CD4-positive, alpha-beta T cell treated with Interleukin-4 for 4 hours (primary cell): ENCODE measurements around the gene ELOVL5.
"Not testable (repeated sequence)": the region's sequence is repeated elsewhere in the genome, so short reads cannot be mapped to it uniquely, and the experiment has no call there.

Source experiments
- DNase-seq: peaks from one replicate; pipeline ENCODE4 v3.0.0-alpha.2; 2020

The ELOVL5 gene

DNA sequence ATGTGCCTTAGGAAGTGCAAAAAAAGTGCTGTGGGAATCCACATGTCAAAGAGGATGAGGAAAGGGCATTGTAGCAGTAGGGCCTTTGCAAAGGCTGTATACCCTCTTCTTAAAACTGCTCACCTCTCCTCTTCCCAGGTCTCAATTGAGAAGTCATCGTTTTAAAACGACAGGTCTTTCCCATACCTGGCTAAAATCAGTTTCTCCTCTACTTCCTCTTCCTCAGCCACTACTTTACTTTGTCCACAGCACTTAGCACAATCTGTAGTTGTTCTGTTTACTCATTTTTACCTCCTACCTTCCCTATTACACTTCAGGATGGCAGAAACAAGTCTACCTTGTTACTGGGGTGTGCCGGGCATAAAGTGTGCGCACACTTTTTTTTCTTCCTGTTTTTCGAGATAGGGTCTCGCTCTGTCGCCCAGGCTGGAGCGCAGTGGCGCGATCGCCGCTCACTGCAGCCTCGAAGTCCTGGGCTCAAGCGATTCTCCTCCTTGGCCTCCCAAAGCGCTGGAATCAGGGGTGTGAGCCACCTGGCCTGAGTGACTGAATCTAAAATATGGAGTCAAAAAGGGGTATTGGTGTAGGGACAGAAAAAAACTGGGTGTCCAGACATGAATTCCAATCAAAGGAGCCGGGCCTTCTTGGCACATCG is 9.8 kb upstream of the ELOVL5 start:
- DNase-seq = no peak

DNA sequence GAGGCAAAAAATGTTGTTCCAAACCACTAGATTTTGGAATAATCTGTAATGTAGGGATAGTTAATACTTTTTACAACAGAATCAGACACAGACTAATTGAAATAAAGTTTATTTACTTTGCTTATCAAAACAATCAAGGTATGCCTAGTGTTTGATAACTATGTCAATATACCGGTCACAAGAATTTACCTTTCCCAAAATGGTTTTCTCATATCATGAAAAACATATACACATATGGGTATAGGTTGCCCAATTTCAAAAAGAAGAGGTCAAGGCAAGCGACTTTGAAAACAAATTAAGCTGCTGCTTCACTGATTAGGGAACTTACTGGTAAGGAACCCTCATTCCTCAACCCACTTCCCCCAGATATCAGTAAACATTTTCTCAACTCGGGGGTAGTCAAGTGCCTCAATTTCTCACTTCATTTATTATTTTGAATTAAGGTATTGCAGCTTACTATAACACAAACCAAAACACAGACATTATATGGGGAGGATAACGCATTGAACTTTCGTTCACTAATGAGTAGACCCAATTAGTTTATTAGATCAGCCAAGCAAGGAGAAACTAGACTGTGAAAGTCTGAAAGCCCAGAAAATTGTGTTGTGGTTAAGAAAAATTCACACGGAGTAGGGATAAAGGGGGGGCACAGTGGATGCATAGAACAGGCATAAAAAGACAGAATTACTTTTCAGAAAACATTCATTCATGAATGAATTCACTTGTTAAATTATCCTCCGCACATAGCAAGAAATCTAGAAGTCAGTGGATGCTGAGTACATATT is 9.0 kb upstream of the ELOVL5 start:
- no peak for DNase-seq

DNA sequence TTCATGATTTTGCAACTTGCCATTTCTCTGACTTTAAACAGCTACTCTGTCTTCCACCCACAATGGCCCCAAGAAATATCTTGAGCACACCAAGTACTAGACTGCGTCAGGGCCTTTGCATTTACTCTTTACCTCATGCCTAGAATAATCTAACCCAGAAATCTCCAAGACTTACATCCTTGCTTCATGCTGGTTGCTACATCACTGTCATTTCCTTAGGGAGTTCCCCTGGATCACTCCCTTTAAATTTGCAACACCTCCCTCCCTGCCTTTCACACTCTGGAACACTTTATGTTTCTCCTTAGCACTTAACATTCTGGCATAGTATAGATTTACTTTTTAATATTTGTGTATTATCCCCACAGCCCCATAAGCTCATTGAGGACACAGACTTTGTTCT is 4.9 kb upstream of the ELOVL5 start:
- DNase-seq = no peak

DNA sequence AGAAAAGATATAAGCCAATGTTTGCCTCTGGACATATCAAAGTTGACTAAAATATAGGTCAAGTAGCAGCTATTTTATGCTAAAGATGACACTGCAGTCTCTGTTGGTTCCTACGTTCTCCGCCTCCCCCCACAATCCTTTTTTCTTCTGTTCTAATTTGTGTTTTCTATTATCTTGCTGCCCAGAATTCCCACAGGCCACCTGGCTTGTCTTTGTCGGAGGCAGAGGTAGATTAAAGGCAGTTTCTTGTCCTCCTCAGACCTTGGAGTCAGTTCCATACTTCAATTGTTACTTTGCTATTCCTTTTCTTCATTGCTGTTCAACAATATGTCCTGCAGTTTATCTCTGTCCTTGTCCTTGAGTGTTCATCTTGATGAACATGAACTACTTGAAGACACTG is 3.6 kb upstream of the ELOVL5 start:
- no peak for DNase-seq

DNA sequence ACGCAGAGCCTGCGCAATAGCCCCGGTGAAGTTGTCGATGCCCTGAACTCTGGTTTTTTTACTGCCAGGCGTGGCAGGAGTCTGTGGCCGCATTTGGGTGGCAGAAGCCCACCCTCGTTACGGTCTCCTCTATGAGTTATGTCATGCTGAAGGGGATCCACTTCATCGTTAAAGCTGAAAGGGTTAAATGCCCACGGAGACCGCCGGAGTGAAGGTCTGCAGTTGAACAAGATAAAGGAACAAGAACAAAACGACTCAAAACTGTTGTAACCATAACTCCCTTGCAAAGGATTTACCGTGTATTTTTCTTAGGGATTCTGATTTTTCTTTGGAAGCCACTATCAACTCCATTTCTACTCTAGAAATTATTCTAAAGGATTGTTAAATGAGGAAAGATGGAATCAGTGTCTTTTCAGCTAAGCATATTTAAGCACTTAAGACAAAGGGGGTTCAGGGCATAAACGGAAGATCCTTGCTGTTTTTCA is 501 bp upstream of the ELOVL5 start:
- DNase-seq = no peak

DNA sequence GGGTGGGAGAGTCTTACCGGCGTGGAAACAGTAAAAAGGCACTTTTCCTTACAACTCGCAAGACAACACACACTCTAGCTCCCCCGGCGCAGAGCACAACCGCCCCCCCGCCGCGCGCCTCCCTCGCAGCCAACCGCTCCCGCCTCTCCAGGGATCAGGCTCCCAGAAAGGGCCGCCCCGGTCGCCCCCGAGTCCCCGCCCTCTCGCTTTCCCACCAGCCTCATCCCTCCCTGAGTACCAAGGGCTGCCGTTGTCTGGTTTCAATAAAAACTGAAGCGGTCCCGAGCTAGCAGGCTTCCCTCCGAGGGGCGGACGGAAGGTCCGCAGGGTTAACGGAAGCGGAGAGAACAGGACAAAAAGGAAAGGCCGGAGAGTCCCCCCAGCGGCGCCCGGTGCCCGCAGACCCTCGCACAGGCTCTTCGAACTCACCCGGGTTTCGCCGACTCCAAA is 804 bp downstream of the ELOVL5 start:
- DNase-seq = peak; percentile 36

DNA sequence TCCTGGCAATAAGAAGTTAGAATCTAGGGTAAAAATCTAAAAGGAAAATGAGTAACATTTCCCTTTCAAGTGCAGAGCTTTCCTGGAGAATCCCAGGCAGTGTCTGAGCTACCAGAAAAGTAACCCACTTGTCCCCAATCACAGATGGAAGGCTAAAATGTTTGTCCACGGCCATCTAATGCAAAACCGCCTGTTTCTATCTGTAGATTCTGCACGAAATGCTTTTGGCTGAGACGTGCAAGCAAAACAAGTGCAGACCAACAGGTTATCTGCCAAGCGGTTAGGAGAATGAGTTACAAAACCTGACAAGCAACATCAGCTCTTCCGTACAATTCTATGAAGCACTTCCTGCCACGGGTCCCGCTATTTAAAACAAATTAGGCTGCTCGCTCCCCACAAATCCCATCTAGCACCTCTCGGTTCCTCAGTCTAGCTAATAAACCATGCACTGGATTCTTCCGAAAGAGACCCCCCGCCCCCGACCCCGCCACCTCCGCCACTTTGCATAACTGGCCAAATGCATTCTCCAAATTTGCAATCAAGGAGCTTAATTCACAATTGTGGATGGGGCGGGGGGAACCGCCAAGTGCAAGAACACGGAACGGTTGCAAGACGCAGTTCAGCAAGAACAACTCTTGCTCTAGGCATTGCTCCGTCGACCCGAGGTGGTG is 1.4 kb downstream of the ELOVL5 start:
- DNase-seq = peak; percentile 58

DNA sequence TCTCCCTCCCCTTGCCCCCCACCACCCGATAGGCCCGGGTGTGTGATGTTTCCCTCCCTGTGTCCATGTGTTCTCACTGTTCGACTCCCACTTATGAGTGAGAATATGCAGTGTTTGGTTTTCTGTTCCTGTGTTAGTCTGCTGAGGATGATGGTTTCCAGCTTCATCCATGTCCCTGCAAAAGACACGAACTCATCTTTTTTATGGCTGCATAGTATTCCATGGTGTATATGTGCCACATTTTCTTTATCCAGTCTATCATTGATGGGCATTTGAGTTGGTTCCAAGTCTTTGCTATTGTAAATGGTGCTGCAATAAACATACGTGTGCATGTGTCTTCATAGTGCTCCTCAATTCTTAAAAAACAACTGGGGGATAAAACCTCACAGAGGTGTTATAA is 2.7 kb downstream of the ELOVL5 start:
- DNase-seq = not testable (repeated sequence)

DNA sequence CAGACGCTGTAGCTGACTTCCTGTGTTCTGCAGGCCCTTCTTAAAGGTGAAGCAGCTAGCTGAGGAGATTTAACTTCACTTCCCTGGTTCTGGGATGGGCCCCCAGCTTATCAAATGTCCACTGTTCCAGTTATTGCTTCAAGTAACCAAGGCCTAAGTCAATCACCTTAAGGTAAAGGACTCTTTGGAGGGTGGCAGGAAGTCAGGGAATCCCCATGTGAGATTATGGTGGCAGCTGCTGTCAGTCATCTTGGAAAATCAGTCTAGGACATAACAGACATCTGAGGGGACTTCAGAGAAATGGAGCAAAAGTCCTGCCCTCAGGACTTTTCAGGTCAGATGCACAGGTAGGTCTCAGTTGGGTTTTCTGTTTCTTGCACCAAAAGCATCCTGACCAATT is 3.8 kb downstream of the ELOVL5 start:
- DNase-seq = peak; percentile 39

DNA sequence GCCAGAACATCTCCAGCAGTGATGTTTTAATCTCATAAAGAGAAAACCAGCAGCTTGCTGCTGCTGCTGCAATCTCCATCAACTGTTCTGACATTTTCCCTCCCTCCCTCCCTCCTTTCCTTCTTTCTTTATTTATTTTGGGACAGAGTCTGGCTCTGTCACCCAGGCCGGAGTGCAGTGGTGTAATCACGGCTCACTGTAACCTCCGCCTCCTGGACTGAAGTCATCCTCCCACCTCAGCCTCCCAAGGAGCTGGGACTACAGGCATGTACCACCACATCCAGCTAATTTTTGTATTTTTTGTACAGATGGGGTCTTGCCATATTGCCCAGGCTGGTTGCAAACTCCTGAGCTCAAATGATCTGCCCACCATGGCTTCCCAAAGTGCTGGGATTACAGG is 5.7 kb downstream of the ELOVL5 start:
- no peak for DNase-seq

DNA sequence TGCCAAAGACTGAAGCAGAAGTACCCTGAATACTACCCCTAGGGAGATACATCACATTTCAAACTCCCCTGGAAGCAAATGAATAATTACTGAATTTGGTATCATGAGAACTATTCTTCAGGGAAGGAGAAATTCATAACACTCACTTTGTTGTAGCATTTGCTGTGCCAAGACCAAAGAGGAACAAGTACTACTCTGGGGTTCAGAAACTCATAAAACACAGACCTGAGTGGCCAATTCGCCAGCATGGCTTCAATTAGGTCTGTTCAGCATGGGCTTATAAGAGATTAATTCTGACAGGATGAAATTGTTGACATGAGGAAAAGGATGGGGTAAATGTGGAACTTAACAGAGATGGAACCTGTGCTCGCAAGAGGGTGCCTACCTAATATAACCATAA is 6.5 kb downstream of the ELOVL5 start:
- DNase-seq = no peak

DNA sequence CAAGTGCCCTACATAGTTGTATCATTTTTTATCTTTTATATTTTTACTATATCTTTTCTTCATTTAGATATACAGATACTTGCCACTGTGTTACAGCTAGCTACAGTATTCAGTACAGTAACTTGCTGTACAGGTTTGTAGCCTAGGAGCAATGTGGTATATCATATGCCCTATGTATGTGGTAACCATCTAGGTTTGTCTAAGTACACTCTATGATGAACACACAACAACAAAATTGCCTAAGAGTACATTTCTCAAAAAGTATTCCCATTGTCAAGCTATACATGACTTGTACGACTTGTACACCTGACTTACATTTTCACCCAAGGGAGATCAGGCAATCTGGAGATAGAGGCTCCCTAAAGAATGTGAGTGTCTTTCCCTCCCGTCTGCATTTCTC is 8.2 kb downstream of the ELOVL5 start:
- DNase-seq = no peak

DNA sequence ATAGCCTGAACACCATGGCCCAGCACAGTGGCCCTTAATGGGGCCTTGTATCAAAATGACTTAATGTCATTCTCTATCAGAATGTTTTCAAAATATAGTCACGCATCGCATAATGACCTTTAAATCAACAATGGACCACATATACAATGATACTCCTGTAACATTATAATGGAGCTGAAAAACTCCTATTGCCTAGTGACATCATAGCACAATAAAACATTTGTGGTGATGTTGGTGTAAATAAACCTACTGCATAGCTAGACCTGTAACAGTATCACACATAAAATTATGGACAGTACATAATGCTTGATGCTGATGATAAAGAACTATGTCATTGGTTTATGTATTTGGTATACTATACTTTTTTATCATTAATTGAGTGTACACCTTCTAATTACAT is 9.3 kb downstream of the ELOVL5 start:
- DNase-seq = no peak

DNA sequence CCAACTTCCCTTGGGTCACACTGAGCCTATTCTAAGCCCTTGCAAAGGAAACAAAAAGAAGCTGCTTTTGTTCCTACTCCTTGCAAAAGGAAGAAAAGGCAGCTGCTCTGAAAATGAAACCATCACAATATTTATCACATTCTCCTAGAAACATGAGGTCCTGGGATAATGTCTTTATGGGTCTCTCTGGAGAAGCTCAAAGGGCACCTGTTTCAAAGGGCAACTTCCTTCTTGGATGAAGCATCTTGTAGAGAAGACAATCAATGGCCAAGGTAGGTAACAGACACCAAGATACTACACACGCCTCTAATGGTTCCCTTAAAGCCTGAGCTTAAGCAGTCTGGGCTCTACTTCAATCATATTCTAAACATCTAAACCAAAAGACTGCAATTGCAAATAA is 10.4 kb downstream of the ELOVL5 start:
- no peak for DNase-seq

DNA sequence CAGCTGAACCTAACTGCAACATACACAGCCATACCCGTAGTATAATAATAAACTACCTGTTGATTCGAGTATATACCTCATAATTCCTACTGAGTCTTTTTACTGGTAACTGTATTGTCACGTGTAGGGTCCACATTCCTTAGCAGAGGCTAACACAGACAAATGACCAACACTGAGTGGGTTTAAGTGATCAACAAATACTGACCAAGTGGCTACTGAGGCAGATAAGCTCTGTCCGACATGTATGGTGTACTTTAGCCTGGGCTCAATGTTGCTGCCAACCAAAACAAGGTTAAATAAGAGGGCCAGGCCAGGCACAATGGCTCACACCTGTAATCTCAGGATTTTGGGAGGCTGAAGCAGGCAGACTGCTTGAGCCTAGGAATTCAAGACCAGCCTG is 12.7 kb downstream of the ELOVL5 start:
- DNase-seq = no peak

DNA sequence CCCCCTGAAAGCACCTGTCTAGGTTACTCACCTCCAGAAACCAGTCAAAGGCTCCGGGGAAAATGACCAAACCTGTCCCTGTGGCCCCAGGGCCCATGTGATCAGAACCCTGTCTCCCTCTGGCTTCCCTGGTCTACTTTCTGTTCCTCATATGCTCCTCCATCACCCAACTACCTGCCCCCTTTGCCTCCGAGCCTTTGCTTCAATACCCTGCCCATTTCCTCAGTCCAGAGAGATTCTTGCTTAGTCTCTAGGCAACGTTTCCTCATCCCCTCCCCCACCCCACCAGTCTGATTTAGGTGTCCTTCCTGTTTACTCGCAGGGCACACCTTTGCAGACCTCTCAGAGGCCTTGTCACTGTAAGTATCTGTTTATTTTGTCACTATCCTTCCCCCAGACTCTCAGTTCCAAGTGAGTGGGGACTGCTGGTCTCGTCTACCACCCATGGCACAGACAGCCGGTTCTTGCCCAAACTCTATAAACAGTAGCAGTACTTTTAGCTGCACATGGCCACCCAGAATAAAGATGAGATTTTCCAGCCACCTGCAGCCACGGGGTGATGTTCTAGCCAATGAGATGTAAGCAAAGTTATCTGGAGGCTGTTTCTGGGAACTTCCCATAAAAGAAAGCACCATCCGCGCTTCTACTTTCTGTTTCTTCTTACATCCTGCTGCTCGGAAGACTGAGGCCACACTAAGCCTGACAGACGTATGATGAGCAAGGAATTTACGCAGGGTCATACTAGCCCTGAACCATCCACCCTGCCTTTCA is 13.3 kb downstream of the ELOVL5 start:
- DNase-seq = peak; percentile 89

DNA sequence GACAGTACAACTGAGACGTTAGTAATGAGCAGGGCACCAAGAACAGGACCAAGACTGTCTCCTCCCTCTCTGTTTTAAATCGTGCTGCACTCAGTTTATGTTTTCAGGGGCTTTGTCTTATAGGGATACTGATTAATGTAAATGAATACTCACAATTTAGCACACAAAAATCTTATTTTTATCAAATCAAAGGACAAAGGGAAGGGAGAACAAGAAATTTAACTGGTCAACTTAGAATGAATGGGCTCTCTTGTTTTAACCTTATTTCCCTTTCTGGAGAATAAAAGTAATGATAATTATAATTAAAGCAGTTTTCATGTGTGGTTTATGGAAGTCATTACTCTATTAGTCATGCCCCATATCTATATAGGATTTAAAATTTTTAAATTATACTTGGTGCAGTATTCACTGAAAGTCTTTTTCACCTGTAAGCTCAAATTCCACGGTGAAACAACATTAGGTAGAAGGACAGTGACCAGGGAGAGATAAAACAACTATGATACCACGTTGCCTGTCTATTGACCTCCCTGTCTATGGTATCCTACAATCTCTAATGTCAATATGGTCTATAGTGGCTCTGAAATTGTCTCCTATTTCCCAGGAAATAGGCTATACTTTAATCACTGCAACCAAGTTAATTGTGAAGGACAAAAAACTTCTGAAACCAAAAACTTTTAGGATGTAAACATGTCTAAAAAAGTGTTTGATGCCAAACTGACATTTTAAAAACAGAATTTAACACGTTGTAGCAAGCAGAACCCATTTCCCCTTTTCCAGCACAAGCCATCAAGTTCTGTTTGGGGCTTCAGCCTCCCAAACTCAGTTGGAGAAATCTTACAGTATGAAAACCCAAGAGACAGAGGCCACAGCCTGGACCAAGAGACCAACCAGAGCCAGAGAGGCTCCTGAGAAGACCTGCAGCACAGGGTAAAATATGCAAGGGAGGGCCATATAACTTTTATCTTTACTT is 15.0 kb downstream of the ELOVL5 start:
- DNase-seq = no peak

DNA sequence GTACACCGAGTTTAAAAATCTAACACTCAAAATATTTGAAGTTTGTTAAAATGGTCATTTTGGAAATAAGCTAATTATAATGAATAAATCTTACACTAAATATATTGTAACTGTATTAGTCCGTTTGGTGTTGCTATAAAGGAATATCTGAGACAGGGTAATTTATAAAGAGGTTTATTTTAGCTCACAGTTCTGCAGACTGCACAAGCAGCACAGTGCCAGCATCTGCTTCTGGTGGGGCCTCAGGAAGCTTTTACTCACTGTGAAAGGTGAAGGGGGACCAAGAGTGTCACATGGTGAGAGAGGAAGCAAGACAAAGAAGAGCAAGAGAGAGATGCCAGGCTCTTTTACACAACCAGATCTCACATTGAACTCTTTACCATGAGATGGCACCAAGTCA is 17.1 kb downstream of the ELOVL5 start:
- no peak for DNase-seq

DNA sequence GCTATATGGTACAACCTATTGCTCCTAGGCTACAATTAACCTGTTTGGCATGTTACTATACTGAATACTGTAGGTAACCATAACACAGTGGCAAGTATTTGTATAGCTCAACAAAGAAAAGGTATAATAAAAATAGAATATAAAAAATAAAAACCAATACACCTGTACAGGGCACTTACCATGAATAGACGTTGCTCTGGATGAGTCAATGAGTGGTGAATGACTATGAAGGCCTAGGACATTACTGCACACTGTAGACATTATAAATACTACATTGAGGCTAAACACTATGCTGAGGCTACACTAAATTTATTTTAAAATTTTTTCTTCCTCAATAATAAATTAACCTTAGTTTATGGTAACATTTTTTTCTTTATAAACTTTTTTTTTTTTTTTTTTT is 18.6 kb downstream of the ELOVL5 start:
- DNase-seq = no peak

DNA sequence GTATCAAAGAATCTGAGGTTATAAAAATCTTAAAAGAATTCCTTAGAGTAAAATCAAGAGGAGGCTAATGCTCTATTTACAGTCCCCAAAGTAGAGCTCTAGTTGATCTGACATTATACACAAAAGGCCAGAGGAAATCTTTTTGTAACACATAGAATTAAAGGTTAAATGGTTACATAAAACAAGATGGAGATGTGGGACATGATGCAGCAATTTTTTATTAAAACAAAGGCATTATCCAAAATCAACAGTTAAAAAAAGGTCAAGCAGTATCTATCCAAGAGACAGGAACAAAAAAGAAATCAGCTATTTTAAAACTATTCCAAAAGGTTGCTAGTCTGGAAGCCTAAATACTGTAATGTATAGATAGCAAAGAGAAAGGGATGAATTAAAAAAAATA is 20.4 kb downstream of the ELOVL5 start:
- no peak for DNase-seq

DNA sequence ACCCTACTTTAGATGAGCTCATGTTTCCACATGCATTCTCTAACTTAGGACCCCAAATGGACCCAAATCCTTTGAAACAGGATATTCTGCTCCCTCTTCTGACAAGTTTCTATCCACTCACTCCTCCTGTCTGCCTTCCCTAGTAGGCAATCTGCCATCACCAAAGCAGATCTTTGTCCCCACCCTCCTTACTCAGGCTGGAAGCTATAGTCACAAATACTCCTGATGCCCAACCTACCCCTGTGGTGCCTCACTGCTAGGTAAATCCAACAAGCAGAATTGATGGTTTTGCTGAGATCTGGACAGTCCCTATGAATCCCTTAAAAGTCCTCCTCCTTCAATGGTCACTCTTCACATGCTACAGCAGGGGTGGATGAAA is 21.7 kb downstream of the ELOVL5 start:
- no peak for DNase-seq
